Measurements from ENCODE around the gene CYP27B1.
"Not testable (repeated sequence)": the region's sequence is repeated elsewhere in the genome, so short reads cannot be mapped to it uniquely, and the experiment has no call there.

CYP27B1 gene

GRCh38 chr12:57716305-57716704 is 50.6 kb downstream of the CYP27B1 start:
- peaks cover 12% of the 10 kb centered on the region for H3K9me3 Mint-ChIP-seq
- no peaks in the 10 kb centered on the region for H3K4me1 Mint-ChIP-seq
- TF ChIP-seq, protein P1, sequence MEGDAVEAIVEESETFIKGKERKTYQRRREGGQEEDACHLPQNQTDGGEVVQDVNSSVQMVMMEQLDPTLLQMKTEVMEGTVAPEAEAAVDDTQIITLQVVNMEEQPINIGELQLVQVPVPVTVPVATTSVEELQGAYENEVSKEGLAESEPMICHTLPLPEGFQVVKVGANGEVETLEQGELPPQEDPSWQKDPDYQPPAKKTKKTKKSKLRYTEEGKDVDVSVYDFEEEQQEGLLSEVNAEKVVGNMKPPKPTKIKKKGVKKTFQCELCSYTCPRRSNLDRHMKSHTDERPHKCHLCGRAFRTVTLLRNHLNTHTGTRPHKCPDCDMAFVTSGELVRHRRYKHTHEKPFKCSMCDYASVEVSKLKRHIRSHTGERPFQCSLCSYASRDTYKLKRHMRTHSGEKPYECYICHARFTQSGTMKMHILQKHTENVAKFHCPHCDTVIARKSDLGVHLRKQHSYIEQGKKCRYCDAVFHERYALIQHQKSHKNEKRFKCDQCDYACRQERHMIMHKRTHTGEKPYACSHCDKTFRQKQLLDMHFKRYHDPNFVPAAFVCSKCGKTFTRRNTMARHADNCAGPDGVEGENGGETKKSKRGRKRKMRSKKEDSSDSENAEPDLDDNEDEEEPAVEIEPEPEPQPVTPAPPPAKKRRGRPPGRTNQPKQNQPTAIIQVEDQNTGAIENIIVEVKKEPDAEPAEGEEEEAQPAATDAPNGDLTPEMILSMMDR (IDR thresholded peaks at IDR 0.05): no peak
- peaks cover 59% of the 10 kb centered on the region for H3K36me3 Mint-ChIP-seq (ENCODE audit: low read depth)
- H3K27me3 Mint-ChIP-seq (ENCODE audit: low read depth, poor library complexity): no peaks in the 10 kb centered on the region
- no peak overlapping the region for H3K4me3 Mint-ChIP-seq
- no peak overlapping the region for H3K27ac Mint-ChIP-seq
- no peak for DNase-seq

DNA sequence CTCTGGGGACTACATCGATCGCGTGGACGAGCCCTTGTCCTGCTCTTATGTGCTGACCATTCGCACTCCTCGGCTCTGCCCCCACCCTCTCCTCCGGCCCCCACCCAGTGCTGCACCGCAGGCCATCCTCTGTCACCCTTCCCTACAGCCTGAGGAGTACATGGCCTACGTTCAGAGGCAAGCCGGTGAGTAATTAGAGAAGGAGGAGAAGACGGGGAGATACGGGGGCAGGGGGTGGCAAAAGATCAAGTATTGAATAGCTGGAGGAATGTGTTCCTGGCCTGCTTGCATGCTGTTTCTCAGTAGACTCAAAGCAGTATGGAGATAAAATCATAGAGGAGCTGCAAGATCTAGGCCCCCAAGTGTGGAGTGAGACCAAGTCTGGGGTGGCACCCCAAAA is 51.1 kb downstream of the CYP27B1 start:
- Mint-ChIP-seq H3K4me3 (no peak overlapping the region), H3K4me1 (no peaks in the 10 kb centered on the region), H3K27me3 (ENCODE audit: low read depth, poor library complexity) (no peaks in the 10 kb centered on the region), H3K27ac (no peak overlapping the region), H3K36me3 (ENCODE audit: low read depth) (peaks cover 60% of the 10 kb centered on the region), H3K9me3 (peaks cover 12% of the 10 kb centered on the region)
- TF ChIP-seq, protein P1 (IDR thresholded peaks at IDR 0.05): no peak
- DNase-seq: no peak

GRCh38 chr12:57715036-57715748 is 51.7 kb downstream of the CYP27B1 start:
- DNase-seq; H3K4me1 Mint-ChIP-seq; H3K27me3 Mint-ChIP-seq (ENCODE audit: low read depth, poor library complexity); H3K4me3 Mint-ChIP-seq; H3K27ac Mint-ChIP-seq: not testable (repeated sequence)
- Mint-ChIP-seq H3K9me3 (peaks cover 12% of the 10 kb centered on the region), H3K36me3 (ENCODE audit: low read depth) (peaks cover 58% of the 10 kb centered on the region)

DNA sequence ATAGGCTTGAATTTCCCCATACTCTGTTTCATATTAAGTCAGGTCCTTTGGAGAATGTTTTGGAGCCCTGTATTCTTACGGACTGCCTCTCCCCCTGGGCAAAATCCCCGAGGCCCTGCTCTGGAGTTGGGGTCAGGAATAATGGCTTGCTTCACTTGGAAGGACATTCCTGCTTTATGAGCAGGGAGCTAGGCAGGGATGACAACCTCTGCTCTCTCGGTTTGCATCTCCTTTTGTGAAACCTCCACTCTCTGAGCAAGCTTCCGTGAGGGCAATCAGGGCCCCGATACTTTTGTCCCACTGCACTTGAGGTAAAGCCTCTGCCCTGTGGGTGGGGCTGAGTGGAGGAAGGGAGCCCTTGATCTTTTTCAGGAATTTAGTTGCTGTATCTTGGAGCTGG is 53.7 kb downstream of the CYP27B1 start:
- no peak overlapping the region for H3K27ac Mint-ChIP-seq
- no peaks in the 10 kb centered on the region for H3K4me1 Mint-ChIP-seq
- peaks cover 12% of the 10 kb centered on the region for H3K9me3 Mint-ChIP-seq
- H3K4me3 Mint-ChIP-seq: no peak overlapping the region
- H3K27me3 Mint-ChIP-seq (ENCODE audit: low read depth, poor library complexity): no peaks in the 10 kb centered on the region
- no peak for DNase-seq
- TF ChIP-seq, protein P1 (IDR thresholded peaks at IDR 0.05): no peak
- H3K36me3 Mint-ChIP-seq (ENCODE audit: low read depth): peaks cover 45% of the 10 kb centered on the region

DNA sequence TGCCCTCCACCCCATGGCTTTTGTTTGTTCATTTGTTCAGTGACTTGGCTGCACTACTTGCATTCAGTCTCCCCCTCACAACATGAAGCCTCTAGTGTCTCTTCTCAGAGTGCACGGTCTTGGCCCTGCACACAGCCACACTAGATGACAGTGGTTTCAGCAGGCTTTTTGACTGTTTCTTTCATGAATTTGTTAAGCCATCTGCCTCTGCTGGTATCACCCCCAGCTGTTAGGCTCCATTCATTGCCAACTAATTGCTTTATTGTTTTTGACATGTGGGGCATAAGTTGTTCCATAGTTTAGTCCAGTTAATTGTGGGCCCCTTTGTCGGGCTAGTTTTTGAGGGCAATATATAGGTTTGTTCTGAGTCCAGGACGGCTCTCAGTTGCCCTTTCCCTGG is 54.2 kb downstream of the CYP27B1 start:
- H3K36me3 Mint-ChIP-seq (ENCODE audit: low read depth): peaks cover 41% of the 10 kb centered on the region

More for the DNA sequence above, 54.2 kb downstream of the CYP27B1 start:
- no peaks in the 10 kb centered on the region for H3K4me1 Mint-ChIP-seq
- peaks cover 12% of the 10 kb centered on the region for H3K9me3 Mint-ChIP-seq
- TF ChIP-seq, protein P1 (IDR thresholded peaks at IDR 0.05): no peak
- H3K27ac Mint-ChIP-seq: no peak overlapping the region
- DNase-seq: no peak
- H3K4me3 Mint-ChIP-seq: no peak overlapping the region
- H3K27me3 Mint-ChIP-seq (ENCODE audit: low read depth, poor library complexity): no peaks in the 10 kb centered on the region
